GM12878 (cell line): ENCODE results near the gene PDPK1.
A peak's percentile ranks its signal among the peaks of the same experiment; 100 is the strongest.

ENCODE experiments used
- EZH2 ChIP-seq: IDR thresholded peaks from 2 replicates; pipeline ENCODE4 v1.6.1; 2012; ENCODE audit warnings: low read depth, mild to moderate bottlenecking, control low read depth, inconsistent platforms, low read length, borderline replicate concordance; ENCODE audit not compliant: control insufficient read depth
- MXI1 ChIP-seq: fragments of 150-350 bp; IDR thresholded peaks from 2 replicates; pipeline ENCODE4 v1.6.1; 2011; ENCODE audit warnings: low read depth, mild to moderate bottlenecking, inconsistent platforms, low read length, improper control_type of control experiment
- POLR2A ChIP-seq: IDR thresholded peaks from 2 replicates; pipeline ENCODE4 v1.6.1; 2011; ENCODE audit warnings: low read depth, mild to moderate bottlenecking, low read length
- RAD21 ChIP-seq: IDR thresholded peaks from 2 replicates; pipeline ENCODE4 v1.6.1; 2011; ENCODE audit warnings: mild to moderate bottlenecking, low read depth, low read length, moderate library complexity; ENCODE audit not compliant: insufficient read depth
- SREBF2 ChIP-seq: IDR thresholded peaks from 2 replicates; pipeline ENCODE4 v1.6.1; 2012; ENCODE audit warnings: mild to moderate bottlenecking, low read length
- STAT1 ChIP-seq: fragments of 450-650 bp; conservative IDR thresholded peaks from 2 replicates; pipeline ENCODE4 v1.6.1; 2014; ENCODE audit warnings: antibody characterized with exemption, mild to moderate bottlenecking
- WRNIP1 ChIP-seq: IDR thresholded peaks from 2 replicates; pipeline ENCODE4 v1.6.1; 2011; ENCODE audit warnings: low read depth, low read length, improper control_type of control experiment, borderline replicate concordance
- ZNF274 ChIP-seq: IDR thresholded peaks from one replicate; pipeline ENCODE4 v1.8.0; 2011; ENCODE audit not compliant: insufficient read length, insufficient read depth

DNA sequence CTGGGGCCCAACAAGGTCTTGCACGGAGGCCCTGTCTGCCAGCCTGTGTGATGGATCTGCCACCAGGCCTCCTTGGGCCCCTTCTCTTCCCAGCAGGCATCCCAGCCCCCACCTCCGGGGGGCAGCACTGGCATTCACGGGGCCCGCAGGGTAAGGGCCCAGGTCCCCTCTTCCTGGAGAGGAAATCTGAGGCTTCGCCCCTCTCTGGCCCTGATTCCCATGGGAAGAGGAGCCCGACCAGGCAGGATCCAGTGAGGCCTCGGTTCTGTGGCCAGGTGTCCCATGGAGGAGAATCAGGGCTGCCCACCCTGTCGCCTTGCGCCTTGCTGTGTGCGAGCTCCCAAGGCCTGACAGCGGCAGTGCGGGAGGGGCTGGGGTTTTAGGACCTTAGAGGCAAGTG is 48.4 kb downstream of the PDPK1 start:
- TF ChIP-seq EZH2 (no peak), MXI1 (no peak), RAD21 (0 out of 2 replicates have a peak, but pooled peaks have one; percentile 11), SREBF2 (no peak), ZNF274 (no peak), STAT1 (no peak), POLR2A (no peak), WRNIP1 (no peak)
